Subcutaneous abdominal adipose tissue (tissue), 5 donors: ENCODE data around the gene LIF.

Experiments
- H3K27ac ChIP-seq: one replicate; pipeline ENCODE4 v1.7.0; 2013; ENCODE audit warnings: low read depth, mild to moderate bottlenecking, inconsistent platforms, low read length, moderate library complexity
- H3K27me3 ChIP-seq, 5 donors: one replicate each; pipeline ENCODE4 v1.7.0; 2013; ENCODE audit warnings: low read length in 5 of 5, inconsistent platforms in 1 of 5; ENCODE audit not compliant: control insufficient read depth in 5 of 5, insufficient read depth in 4 of 5
- H3K36me3 ChIP-seq, 5 donors: one replicate each; pipeline ENCODE4 v1.7.0; 2013; ENCODE audit warnings: low read length in 5 of 5; ENCODE audit not compliant: control insufficient read depth in 5 of 5, insufficient read depth in 5 of 5
- H3K4me1 ChIP-seq, 5 donors: one replicate each; pipeline ENCODE4 v1.7.0; 2013; ENCODE audit warnings: low read length in 5 of 5, mild to moderate bottlenecking in 3 of 5, moderate library complexity in 1 of 5; ENCODE audit not compliant: control insufficient read depth in 5 of 5, insufficient read depth in 5 of 5
- H3K4me3 ChIP-seq, 5 donors: one replicate each; pipeline ENCODE4 v1.7.0; 2013; ENCODE audit warnings: low read length in 5 of 5, low read depth in 1 of 5
- H3K9ac ChIP-seq, 5 donors: one replicate each; pipeline ENCODE4 v1.7.0; 2013; ENCODE audit warnings: low read length in 5 of 5, mild to moderate bottlenecking in 4 of 5, moderate library complexity in 3 of 5
- H3K9me3 ChIP-seq, 5 donors: one replicate each; pipeline ENCODE4 v1.7.0; 2013; ENCODE audit warnings: low read length in 5 of 5; ENCODE audit not compliant: control insufficient read depth in 5 of 5
- donor health status: healthy.
- donor health status: healthy.
- donor health status: healthy.
- donor health status: healthy.
- donor health status: healthy.

Gene LIF

GRCh38 chr22:30285176-30285845, 38.8 kb upstream of the LIF start:
- no peaks in the 10 kb centered on the region for H3K9me3 ChIP-seq
- peaks cover 7 to 48% (median 35%) of the 10 kb centered on the region in 5 donors for H3K4me1 ChIP-seq

GRCh38 chr22:30284666-30285065, 38.1 kb upstream of the LIF start:
- H3K4me1 ChIP-seq: peaks cover 4 to 47% (median 31%) of the 10 kb centered on the region in 5 donors
- no peak overlapping the region for H3K27ac ChIP-seq
- no peak overlapping the region for H3K4me3 ChIP-seq
- H3K9me3 ChIP-seq: no peaks in the 10 kb centered on the region
- H3K36me3 ChIP-seq: peaks cover 0 to 27% (median 20%) of the 10 kb centered on the region in 5 donors
- no peak overlapping the region for H3K9ac ChIP-seq
- H3K27me3 ChIP-seq: no peaks in the 10 kb centered on the region

More at GRCh38 chr22:30285176-30285845, 38.8 kb upstream of the LIF start:
- no peaks in the 10 kb centered on the region for H3K27me3 ChIP-seq
- H3K27ac ChIP-seq: no peak overlapping the region
- H3K9ac ChIP-seq: no peak overlapping the region
- no peak overlapping the region for H3K4me3 ChIP-seq
- H3K36me3 ChIP-seq: peaks cover 0 to 27% (median 20%) of the 10 kb centered on the region in 5 donors

GRCh38 chr22:30284172-30284571, 37.6 kb upstream of the LIF start:
- H3K36me3 ChIP-seq: peaks cover 0 to 27% (median 20%) of the 10 kb centered on the region in 5 donors
- H3K27ac ChIP-seq: no peak overlapping the region
- peaks cover 8 to 50% (median 36%) of the 10 kb centered on the region in 5 donors for H3K4me1 ChIP-seq
- no peak overlapping the region for H3K4me3 ChIP-seq
- H3K27me3 ChIP-seq: no peaks in the 10 kb centered on the region
- no peaks in the 10 kb centered on the region for H3K9me3 ChIP-seq
- H3K9ac ChIP-seq: peak overlapping the region in 2 of 5 donors; percentile 18 to 20

- H3K36me3 ChIP-seq: peaks cover 0 to 27% (median 20%) of the 10 kb centered on the region in 5 donors
- H3K27ac ChIP-seq: no peak overlapping the region
- peaks cover 9 to 50% (median 36%) of the 10 kb centered on the region in 5 donors for H3K4me1 ChIP-seq
- H3K9me3 ChIP-seq: no peaks in the 10 kb centered on the region
- H3K4me3 ChIP-seq: no peak overlapping the region
- no peak overlapping the region for H3K9ac ChIP-seq
- no peaks in the 10 kb centered on the region for H3K27me3 ChIP-seq
These were observed 36.8 kb upstream of the LIF start for GRCh38 chr22:30283342-30283741.

GRCh38 chr22:30282616-30283046, 36.1 kb upstream of the LIF start:
- Histone ChIP-seq H3K9ac (no peak overlapping the region), H3K36me3 (peaks cover 0 to 27% (median 20%) of the 10 kb centered on the region in 5 donors), H3K9me3 (no peaks in the 10 kb centered on the region), H3K4me1 (peaks cover 7 to 50% (median 36%) of the 10 kb centered on the region in 5 donors), H3K4me3 (no peak overlapping the region), H3K27me3 (no peaks in the 10 kb centered on the region), H3K27ac (no peak overlapping the region)

GRCh38 chr22:30280505-30280904, 33.9 kb upstream of the LIF start:
- no peaks in the 10 kb centered on the region for H3K27me3 ChIP-seq
- H3K9ac ChIP-seq: no peak overlapping the region
- no peak overlapping the region for H3K27ac ChIP-seq
- H3K4me1 ChIP-seq: peaks cover 13 to 62% (median 52%) of the 10 kb centered on the region in 5 donors
- no peak overlapping the region for H3K4me3 ChIP-seq
- H3K36me3 ChIP-seq: peaks cover 0 to 14% (median 13%) of the 10 kb centered on the region in 5 donors
- H3K9me3 ChIP-seq: no peaks in the 10 kb centered on the region

GRCh38 chr22:30279932-30280331, 33.4 kb upstream of the LIF start:
- Histone ChIP-seq H3K4me1 (peaks cover 13 to 66% (median 54%) of the 10 kb centered on the region in 5 donors), H3K27me3 (no peaks in the 10 kb centered on the region), H3K9ac (no peak overlapping the region), H3K27ac (no peak overlapping the region), H3K4me3 (no peak overlapping the region), H3K9me3 (no peaks in the 10 kb centered on the region), H3K36me3 (peaks cover 0 to 8% (median 8%) of the 10 kb centered on the region in 5 donors)

GRCh38 chr22:30279046-30279788, 32.7 kb upstream of the LIF start:
- no peak overlapping the region for H3K9ac ChIP-seq
- no peaks in the 10 kb centered on the region for H3K9me3 ChIP-seq
- H3K36me3 ChIP-seq: peaks cover 0 to 3% (median 1%) of the 10 kb centered on the region in 5 donors
- no peak overlapping the region for H3K27ac ChIP-seq
- H3K4me3 ChIP-seq: no peak overlapping the region
- H3K4me1 ChIP-seq: peaks cover 15 to 73% (median 62%) of the 10 kb centered on the region in 5 donors
- H3K27me3 ChIP-seq: no peaks in the 10 kb centered on the region

- Histone ChIP-seq H3K9me3 (no peaks in the 10 kb centered on the region), H3K27ac (peak overlapping the region; percentile 54), H3K4me3 (peak overlapping the region in 2 of 5 donors; percentile 19 to 45), H3K4me1 (peaks cover 15 to 79% (median 68%) of the 10 kb centered on the region in 5 donors), H3K9ac (peak overlapping the region in 3 of 5 donors; percentile 32 to 56 (median 42)), H3K27me3 (no peaks in the 10 kb centered on the region), H3K36me3 (no peaks in the 10 kb centered on the region)
These were observed 31.2 kb upstream of the LIF start for GRCh38 chr22:30277547-30278344.
